GM21367 (cell line): ENCODE data around the gene ONECUT2.
"Not testable (repeated sequence)": the region's sequence is repeated elsewhere in the genome, so short reads cannot be mapped to it uniquely, and the experiment has no call there.

Source experiments
- ATAC-seq: cut with Tn5 transposase; IDR thresholded peaks from one replicate; pipeline ENCODE4 v1.9.1; 2021; ENCODE audit not compliant: unreplicated experiment

Gene ONECUT2

DNA sequence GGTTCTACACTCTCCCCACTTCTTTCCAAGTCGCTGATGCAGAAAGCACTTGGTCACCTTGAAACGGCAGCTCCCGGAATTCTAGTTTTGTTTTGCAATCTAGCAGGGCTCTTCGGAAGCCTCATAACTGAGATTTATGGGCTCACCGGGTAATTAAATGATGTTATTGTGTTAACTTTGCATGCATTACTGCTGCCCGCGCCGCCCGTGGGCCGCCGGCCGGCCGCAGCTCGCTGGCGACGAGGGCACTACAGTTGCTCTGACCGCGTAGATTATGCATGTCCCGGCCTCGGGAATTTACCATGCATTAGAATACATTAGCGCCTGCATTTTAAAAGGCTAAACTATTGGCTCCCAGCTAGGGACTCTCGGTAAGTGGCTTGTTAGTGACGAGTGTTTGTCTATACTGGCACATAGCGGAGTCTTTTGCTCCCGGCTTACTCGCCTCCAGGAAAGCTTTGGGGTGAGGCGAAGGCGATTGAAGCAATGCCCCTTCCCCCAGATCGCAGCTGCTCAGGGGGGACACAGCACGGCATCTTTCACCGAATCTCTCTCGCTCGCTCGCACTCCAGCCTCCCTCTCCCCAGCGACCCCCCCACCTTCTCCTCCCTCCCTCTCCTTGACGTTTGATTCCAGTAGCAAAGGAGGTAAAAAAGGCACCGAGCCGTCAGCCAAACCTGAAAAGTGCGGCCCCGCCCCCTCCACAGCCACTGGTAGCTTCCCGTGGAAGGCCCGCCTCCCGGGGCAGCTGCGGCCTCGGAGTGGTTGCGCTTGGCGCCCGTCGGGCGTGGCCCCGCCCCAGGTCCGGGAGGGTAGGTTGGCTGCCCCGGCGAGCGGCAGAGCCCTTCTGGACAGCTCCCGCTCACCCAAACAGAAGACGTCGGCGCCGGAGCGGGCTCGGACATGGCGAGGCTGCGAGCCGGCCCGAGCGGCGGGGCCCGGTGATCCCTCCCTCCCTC, at the start of gene ONECUT2:
ONECUT2 (plus strand) TSS at position 839 of the 959 bp plus-strand sequence. CDS start 343 bp downstream, outside the sequence.
- peak; percentile 66 for ATAC-seq

DNA sequence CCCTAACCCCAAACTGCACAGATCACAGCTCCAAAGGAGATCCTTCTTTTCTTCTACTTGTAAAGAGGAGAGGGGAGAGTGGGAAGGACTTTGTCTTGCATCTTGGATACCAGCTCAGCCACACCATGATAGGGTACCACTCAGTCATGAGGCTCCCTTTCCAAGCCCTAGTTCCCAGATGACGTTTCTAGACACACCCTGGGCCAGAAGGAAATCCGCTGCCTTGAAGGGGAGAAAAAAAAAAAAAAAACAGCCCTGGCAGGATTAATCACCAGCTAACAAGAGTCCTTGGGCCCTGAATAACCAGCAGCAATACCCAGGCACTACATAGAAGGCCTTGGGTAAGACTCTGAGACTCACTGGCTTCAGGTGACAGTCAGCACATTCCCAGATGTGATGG, 45.9 kb upstream of the ONECUT2 start:
- ATAC-seq, result no peak

DNA sequence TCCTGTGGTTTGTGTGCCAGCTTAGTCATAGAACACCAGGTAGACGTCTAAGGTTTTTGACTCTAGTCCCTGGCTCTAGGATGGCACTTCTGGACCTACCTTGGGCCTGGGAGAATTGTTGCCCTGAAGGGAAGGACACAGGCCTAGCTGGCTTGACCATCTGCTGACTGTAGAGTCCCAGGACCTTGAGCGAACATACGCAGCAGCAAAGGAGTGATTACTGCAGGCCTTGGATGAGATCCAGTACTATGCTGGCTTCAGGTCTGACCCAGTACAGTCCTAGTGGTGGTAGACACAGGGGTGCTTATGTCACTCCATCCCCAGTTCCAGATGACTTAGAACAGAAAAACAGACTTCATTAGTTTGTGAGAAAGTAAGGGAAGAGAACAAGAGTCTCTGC, 45.1 kb upstream of the ONECUT2 start:
- no peak for ATAC-seq

DNA sequence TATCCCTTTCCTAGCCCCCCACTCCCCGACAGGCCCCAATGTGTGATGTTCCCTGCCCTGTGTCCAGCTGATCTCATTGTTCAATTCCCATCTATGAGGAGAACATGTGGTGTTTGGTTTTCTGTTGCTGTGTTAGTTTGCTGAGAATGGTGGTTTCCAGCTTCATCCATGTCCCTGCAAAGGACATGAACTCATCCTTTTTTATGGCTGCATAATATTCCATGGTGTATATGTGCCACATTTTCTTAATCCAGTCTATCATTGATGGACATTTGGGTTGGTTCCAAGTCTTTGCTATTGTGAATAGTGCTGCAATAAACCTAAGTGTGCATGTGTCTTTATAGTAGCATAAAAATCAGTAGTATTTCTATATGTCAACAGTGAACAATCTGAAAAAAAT, 40.4 kb upstream of the ONECUT2 start:
- not testable (repeated sequence) for ATAC-seq

DNA sequence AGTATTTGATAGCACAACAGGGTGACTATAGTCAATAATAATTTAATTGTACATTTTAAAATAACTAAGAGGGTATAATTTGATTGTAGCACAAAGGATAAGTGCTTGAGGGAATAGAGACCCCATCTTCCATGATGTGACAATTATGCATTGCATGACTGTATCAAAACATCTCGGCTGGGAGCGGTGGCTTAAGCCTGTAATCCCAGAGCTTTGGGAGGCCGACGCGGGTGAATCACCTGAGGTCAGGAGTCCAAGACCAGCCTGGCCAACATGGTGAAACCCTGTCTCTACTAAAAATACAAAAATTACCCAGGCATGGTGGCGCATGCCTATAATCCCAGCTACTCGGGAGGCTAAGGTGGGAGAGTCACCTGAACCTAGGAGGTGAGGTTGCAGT, 38.3 kb upstream of the ONECUT2 start:
- not testable (repeated sequence) for ATAC-seq

DNA sequence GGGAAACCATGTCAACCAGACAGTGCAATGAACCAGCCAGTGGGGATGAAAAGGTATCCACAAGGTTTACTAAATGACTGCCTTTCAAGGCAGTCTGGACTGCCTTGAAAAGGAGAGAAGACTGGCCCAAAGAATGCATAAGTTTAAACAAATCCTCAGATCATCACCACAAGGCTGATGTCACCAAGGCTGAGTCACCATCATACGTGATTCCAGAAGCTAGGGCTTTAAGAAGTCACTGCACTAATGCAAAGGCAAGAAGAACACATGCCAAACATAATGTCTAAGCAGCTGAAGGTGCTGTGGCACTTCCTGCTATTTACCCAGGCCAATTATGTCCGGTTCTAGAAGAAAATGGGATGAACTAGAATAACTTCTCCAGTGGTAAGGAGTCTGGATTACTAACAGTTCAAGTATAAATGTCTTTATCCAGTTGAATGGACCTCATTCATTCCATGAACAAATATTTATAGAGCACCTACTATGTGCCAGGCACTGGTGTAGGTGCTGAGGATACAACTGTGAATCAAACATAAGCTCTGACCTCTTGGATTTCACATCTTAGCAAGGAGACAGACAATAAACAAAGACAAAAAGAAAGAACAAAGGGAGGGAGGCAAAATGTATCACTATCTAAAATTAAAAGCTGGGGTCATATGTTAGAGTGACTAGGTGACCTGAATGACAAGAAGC, 37.6 kb upstream of the ONECUT2 start:
- ATAC-seq, result no peak

DNA sequence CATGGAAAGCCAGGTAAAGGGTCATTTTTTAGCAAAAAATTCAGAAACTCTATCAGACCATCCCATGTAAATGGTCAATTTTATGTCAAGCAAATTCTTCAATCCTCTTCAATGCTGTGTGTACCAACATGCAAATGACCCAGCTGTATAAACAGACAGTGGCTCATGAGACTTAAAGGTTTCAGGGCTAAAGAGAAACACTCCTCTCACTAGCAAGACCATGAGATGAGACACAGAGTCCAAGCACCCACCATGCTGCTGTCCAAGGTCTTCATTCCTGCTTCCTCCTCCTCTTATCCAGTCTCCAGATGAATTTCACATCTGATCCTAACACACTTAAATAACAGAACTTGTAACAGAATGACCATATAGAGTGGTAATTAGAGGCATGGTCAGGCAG, 30.8 kb upstream of the ONECUT2 start:
- no peak for ATAC-seq

DNA sequence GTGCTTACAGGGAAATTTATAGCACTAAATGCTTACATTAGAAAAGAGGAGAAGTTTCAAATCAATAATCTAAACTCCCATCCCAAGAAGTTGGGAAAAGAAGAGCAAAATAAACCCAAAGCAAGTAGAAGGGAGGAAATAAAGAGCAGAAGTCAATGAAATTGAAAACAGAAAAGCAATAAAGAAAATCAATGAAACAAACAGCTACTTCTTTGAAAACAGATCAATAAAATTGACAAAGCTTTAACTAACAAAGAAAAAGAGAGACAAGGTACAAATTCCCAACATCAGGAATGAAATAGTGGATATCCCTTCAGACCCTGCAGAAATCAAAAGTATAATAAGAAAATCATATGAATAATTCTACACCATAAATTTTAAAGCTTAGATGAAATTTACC, 25.5 kb upstream of the ONECUT2 start:
- ATAC-seq, result no peak

DNA sequence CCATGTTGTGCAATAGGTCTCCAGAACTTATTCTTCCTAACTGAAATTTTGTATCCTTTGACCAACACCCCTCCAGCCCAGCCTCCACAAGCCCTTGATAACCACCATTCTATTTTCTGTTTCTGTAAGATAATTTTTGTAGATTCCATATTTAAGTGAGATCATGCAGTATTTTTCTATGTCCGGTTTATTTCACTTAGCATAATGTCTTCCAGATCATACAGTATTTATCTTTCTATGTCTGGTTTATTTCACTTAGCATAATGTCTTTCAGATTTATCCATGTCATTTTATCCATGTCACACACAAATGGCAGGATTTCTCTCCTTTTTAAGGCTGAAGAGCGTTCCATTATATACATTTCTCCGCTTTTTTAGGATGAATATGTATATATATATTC, 24.4 kb upstream of the ONECUT2 start:
- no peak for ATAC-seq

DNA sequence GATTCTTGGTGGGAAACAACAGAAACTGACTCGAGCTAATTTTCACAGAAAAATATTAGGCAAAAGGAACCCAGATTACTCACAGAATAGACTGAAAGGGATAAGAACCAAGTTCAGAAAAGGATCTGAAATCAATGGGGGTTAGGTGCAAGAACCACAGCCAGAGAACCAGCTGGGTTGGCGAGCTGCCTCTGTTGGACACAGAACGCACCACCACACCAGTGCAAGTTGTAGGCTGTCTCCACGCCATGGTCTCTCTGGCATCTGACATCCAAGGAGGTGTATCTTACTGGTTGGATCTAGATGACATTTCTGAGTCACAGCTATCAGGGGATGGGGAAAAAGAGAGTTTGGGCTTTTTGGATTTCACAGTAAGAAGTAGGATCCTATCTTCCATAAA, 18.6 kb upstream of the ONECUT2 start:
- ATAC-seq, result no peak

DNA sequence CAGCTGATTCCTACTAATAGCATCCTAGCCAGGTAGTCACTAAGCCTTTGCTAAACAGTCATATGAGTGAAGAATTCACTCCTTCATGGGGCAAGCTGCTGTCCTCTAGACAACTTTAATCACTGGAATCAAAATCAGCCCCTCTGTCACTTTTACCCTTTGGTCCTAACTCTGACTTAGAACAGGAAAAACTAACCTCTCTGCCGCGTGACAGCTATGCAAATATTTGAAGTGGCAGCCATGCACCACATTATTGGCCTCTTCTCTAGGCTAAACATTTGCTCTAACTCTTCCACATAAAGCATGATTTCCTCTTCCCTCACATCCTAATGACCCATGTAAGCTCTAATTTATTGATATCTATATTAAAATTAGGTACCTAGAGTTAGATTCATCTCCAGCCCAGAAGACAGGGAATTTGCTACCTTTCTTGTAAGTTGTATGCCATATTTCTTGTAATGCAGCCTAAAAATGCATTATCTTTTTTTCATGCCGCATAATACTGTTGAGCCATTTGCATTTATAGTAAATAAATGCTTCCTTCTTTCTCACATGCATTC, 12.8 kb upstream of the ONECUT2 start:
- no peak for ATAC-seq

DNA sequence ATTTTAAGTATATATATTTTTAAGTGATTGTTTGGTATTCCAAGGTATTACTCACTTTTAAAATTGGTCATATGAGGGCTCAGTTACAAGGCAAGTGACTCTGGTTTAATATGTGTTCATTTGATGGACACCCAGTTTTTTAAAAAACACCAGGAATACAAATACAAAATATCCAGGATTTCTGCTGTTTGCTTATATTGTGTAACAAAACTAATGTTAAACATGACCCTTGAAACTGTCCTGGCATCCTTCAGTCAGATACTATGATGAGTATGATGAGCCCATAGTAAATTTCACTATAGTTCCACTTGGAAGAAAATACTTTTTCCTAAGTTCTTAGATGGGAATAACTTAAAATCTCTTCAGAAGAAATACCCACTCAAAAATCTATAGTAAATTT, 11.4 kb upstream of the ONECUT2 start:
- ATAC-seq, result no peak

DNA sequence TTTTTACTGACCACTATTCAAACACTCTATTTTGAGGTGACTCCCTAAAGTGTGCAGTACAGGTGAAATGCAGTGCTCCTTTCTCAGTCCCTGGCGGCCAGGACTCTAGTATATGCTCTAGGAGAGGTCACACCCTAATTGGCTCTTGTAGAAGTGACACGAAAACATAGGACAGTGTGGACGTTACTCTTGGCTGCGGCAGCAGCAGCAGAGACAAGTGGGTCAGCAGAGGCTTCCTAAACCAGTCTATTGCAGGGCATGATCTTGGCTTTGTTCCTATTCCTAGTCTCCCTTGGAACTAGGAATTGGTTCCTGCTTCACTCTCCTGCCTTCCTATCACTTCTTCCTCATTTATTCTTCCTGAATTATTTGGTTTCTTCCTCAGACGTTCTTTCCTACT, 10.1 kb upstream of the ONECUT2 start:
- no peak for ATAC-seq

DNA sequence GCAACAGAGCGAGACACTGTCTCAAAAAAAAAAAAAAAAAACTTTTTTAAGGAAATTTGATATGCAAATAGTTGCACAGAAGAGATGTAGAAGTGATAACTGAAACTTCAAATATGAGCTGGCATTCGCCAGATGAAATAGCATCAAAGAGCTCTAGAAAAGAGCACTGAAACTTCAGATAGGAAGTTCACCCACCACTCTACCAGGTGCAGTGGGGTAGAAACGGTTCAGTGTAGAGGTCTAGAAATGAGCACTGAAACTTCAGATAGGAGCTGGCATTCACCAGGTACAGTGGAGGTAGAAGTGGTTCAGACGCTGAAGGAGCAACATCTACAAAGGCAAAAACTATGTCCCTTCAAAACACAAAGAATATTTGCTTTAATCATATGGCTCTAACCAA, 9.0 kb upstream of the ONECUT2 start:
- no peak for ATAC-seq

DNA sequence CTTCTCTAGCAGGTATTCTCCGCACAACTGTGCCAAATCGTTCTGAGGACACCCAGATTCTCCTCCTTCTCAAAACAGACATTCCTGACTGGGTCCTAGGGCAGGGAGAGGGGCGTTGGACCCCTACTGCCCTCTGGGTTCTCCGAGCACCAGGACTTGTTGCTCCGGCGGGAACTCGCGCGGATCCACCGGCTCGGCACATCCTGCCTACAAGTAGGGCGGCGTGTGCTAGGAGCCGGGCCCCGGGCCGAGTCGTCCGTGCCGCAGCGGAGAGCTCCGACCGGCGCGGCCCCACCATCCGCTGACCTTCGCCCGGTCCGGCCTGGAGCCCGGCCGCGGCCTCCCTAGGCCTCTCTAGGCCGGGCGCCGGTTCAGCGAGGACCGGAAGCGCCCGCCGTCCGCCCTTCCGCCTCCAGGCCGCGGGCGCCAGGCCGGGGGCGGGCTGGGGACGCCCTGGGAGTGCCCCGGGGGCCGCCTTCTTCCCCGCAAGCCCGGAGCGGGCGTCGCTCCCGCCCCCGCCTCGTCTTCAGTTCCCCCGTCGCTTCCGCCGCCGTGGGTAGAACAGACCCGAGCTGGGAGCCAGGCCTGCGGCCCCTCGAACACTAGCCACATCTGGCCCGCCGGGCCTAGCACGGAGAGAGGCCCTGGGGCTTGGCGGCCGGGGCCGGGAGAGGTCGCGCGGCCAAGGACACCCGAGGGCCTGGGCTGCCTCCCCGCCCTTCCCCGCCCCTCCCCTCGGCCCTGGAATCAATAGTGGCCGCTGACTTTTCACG, 7.6 kb upstream of the ONECUT2 start:
- ATAC-seq, result no peak

DNA sequence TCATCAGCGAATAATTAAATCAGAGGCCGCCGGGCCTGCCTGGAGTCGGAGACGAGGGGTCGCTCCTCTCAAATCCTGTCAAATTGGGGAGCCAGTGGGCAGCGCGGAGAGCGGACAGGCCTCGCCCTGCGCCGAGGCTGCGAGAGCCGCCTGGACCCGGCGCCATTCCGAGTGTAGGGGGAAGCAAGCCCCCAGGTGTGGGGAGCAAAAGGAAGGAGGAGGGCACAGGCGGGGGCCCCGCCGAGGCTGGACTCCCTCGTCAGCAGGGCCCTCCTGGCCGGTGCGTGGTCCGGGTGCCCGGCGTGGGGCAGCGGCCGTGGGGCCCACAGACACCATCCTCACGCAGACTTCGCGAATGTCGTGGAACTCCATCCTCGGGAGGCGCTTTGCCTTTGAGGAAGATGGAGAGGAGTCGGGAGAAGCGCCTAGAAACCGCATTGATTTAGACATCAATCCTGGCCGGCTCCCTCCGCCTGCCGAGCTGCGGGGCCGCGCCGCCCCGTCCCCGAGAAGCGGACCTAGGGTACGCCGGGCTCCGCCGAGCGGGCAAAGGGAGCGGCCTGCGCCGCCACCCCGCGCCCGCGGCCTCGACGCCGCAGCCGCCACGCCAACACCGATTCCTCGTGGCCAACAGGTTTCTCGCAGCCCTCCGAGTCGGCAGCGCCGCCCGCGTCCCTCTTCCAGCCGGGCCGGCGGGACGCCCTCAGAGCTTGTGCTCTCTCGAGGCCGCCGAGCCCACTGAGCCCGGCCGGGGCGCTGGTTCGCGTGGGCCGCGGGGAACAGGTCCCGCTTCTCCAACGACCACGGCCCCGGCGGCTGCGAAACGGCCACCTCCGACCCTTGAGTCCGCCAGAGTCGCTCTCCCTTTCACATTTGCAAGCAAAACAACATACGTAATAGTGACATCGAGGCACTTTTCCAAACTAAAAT, 6.7 kb upstream of the ONECUT2 start:
- ATAC-seq, result no peak

DNA sequence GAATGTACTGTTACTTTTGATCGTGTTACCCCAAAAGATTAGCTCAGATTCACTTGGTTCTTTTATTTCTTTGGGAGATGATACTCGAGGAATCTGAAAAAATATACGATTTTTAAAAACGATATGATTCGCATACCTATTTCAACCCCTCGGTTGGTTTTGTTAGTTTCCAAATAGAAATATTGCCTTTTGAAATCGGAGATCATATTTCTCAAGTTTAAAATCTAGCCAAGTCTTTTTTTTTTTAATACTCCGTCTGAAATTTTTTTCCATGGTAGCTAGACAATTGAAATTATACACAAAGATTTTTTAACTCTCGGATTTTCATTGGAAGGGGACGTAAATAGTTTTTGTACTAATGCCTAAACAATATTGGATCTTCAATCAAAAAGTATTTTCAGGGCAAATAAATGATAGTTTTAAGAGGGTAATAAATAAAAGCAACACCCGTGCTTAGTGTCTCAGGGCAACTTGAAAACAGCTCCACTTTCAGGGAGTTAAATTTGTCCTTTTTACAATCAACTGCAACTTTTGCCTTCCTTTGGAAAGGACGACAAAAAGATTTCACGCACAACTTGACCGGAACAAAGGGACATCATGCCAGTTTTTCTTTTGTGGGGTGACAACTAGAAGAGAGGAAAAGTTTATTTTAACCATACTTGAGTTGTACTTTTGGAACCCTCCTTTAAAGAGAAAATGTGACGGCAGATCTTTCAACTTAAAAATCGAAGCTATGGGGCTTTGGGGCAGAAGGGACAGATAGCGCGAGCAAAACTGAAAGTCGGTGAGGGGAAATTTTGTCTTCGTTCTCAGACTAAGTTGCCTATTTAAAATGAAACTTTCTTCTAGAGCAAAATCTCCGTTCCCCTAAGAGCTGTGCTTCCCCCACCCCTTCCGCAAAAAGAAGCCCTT, 5.8 kb upstream of the ONECUT2 start:
- ATAC-seq, result no peak

DNA sequence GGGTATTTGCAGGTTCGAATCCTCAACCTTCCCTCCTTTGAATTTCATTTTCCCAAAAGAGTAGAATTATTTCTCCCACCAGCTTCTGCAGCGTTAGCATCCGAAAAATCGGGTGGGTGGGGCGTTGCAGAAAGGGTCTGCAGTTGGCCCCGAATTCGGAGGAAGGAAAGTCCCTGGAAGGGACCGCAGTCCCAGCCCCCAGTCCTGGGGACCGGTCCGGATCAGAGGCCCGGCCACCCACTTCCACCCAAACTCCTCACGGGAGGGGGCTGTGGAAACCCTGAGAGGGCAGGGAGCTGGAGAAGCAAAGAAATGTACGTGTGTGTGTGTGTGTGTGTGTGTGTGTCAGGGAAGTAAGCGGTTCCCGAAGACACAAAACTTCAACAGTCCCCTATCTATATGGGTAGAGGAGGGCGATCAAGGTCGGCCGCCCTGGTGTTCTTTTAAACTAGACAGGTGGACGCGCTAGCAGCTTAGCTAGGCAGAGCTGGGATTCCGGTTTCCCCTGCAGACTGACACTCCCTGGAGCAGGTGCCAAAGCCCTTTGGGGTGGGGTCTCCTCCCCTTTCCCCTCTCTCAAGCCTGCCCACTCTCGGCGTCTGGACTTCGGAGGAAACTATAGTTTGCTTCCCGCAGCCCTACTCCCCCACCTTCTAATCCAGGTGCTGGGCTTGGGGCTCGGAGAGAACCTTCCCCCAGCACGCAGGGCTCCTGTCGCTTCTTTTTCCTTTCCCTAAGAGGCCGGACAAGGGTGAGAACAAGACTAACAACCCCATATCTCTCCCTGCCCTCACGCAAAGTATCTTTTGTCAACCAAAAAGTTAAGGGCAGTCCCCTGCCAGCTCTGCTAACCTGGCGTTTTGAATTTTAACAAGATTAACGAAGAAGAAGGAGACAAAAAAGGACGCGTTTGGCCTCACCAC, 4.8 kb upstream of the ONECUT2 start:
- no peak for ATAC-seq
